ENCODE results near the gene APOBR.
"Not testable (repeated sequence)": the region's sequence is repeated elsewhere in the genome, so short reads cannot be mapped to it uniquely, and the experiment has no call there.

APOBR gene

GRCh38 chr16:28528463-28528867, 34.0 kb downstream of the APOBR start:
- DNase-seq = no peak

- DNase-seq = no peak
These were observed 34.7 kb downstream of the APOBR start for GRCh38 chr16:28529124-28529523.

- DNase-seq = no peak
These were observed 37.6 kb downstream of the APOBR start for GRCh38 chr16:28531777-28532744.

GRCh38 chr16:28532940-28533647, 38.7 kb downstream of the APOBR start:
- no peak for DNase-seq

- no peak for DNase-seq
These were observed 40.3 kb downstream of the APOBR start for GRCh38 chr16:28534542-28535373.

- DNase-seq = no peak
These were observed 42.6 kb downstream of the APOBR start for GRCh38 chr16:28537076-28537475.

GRCh38 chr16:28537964-28538732, 43.7 kb downstream of the APOBR start:
- DNase-seq = no peak

- no peak for DNase-seq
These were observed 44.5 kb downstream of the APOBR start, which contains the start of gene NUPR1 for GRCh38 chr16:28538733-28539596. TSS of gene NUPR1 (minus strand) at chr16:28538974. CDS start at chr16:28538907, 67 bp downstream.

GRCh38 chr16:28540346-28540745, 45.9 kb downstream of the APOBR start:
- DNase-seq = no peak

GRCh38 chr16:28542646-28543045, 48.2 kb downstream of the APOBR start:
- no peak for DNase-seq

GRCh38 chr16:28543072-28543471, 48.6 kb downstream of the APOBR start:
- DNase-seq = no peak

- no peak for DNase-seq
These were observed 50.6 kb downstream of the APOBR start for GRCh38 chr16:28544998-28545397.

- not testable (repeated sequence) for DNase-seq
These were observed 51.5 kb downstream of the APOBR start for GRCh38 chr16:28545964-28546363.

- no peak for DNase-seq
These were observed 52.2 kb downstream of the APOBR start for GRCh38 chr16:28546626-28547025.

- no peak for DNase-seq
These were observed 53.9 kb downstream of the APOBR start for GRCh38 chr16:28548306-28548802.
